ENCODE results near the gene ILK. TPM values are rescaled to one million over a fixed set of nuclear protein-coding genes. Genes with fewer than 3 reads are reported as not detected.

The ILK gene
- total RNA-seq, 1 experiment from 2014 or later, result 73.5 TPM

GRCh38 chr11:6565988-6566703, 37.4 kb upstream of the ILK start:
- H4K20me1 ChIP-seq (ENCODE audit: insufficient read depth), result no peaks in the 10 kb centered on the region
- no peaks in the 10 kb centered on the region for H3K9me2 ChIP-seq (ENCODE audit: insufficient read depth)
- no peak overlapping the region for H3K4me3 ChIP-seq (replicated peaks in 1 of 2; ENCODE audit: low read depth in 1 of 2, low read length in 2 of 2)
- no peak overlapping the region for H2AFZ ChIP-seq (ENCODE audit: low read depth, low read length, poor library complexity, severe bottlenecking)
- H3K27ac ChIP-seq (ENCODE audit: low read depth, low read length), result no peak overlapping the region
- H3K4me2 ChIP-seq (ENCODE audit: low read length), result no peak overlapping the region
- no peaks in the 10 kb centered on the region for H3K79me2 ChIP-seq (ENCODE audit: insufficient read depth, low read length)
- no TSS peak for BruUV-seq (replicated peaks)
- no peaks in the 10 kb centered on the region; a peak in 1 of 4 replicates for H3K36me3 ChIP-seq (ENCODE audit: control insufficient read depth in 1 of 2, insufficient read depth in 2 of 2, low read length in 2 of 2)
- peaks cover 0 to 6% of the 10 kb centered on the region in 2 experiments; a peak in 1 of 4 replicates for H3K4me1 ChIP-seq (ENCODE audit: control insufficient read depth in 1 of 2, insufficient read depth in 2 of 2, low read length in 2 of 2)
- no peaks in the 10 kb centered on the region for H3K27me3 ChIP-seq (ENCODE audit: insufficient read depth, low read length)
- ChIA-PET RAD21 (ENCODE audit: low non-redundant PET in 1 of 2, low total read pairs in 2 of 2, uncharacterized antibody in 2 of 2, unreplicated experiment in 2 of 2) (no interaction called here), CTCF (no interaction called here), POLR2A (no interaction called here)
- intact Hi-C loops (cut with micrococcal nuclease), result no loop called here
- TF ChIP-seq POLR2AphosphoS5 (IDR thresholded peaks at IDR 0.05; ENCODE audit: low read depth, low read length) (no peak), CEBPB (IDR thresholded peaks at IDR 0.05; ENCODE audit: low read depth) (no peak), YY1 (IDR thresholded peaks at IDR 0.05; ENCODE audit: extremely low read depth, insufficient replicate concordance, low read depth, low read length) (no peak), ZFX (IDR thresholded peaks at IDR 0.05) (no peak), EGR1 (IDR thresholded peaks at IDR 0.05; ENCODE audit: low read depth) (no peak), TCF7L2 (IDR thresholded peaks at IDR 0.05; ENCODE audit: borderline replicate concordance, extremely low read depth, insufficient read depth, insufficient read length) (no peak), FOSL1 (IDR thresholded peaks at IDR 0.05; ENCODE audit: low read depth) (no peak), JUND (IDR thresholded peaks at IDR 0.05) (no peak), ZNF274 (IDR thresholded peaks at IDR 0.05; ENCODE audit: low read depth, low read length) (no peak), RAD21 (IDR thresholded peaks at IDR 0.05; ENCODE audit: low read depth) (no peak), SIN3A (IDR thresholded peaks at IDR 0.05; ENCODE audit: low read depth) (no peak), ELF1 (IDR thresholded peaks at IDR 0.05; ENCODE audit: borderline replicate concordance, low read depth) (no peak), SRF (IDR thresholded peaks at IDR 0.05; ENCODE audit: low read depth) (no peak), POLR2A (IDR thresholded peaks at IDR 0.05; ENCODE audit: borderline replicate concordance, extremely low read depth, insufficient read depth, insufficient read length) (no peak), EZH2 (IDR thresholded peaks at IDR 0.05) (no peak)
- TF ChIP-seq, protein P1, sequence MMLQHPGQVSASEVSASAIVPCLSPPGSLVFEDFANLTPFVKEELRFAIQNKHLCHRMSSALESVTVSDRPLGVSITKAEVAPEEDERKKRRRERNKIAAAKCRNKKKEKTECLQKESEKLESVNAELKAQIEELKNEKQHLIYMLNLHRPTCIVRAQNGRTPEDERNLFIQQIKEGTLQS (IDR thresholded peaks at IDR 0.05), result no peak
- DNase-seq (ENCODE audit: low read depth, low spot score) (no peak), ATAC-seq (no peak)
- no peak overlapping the region for H3K9ac ChIP-seq (ENCODE audit: low read length)
- no peaks in the 10 kb centered on the region for H3K9me3 ChIP-seq (ENCODE audit: control insufficient read depth in 1 of 2, insufficient read depth in 1 of 2, low read depth in 1 of 2, low read length in 2 of 2)

Measured in HCT116 (cell line).